AG04449 (cell line): ENCODE results near the gene C3orf52.

Experiments
- CTCF ChIA-PET: fragments of 350-600 bp; formaldehyde crosslinking; extraction: SDS; loops from one replicate; lab custom pipeline; 2021; ENCODE audit warnings: antibody characterized with exemption; lab: Yijun Ruan, JAX
- POLR2A ChIA-PET: fragments of 400-600, 350-600 bp; formaldehyde crosslinking; extraction: SDS; loops from one replicate; lab custom pipeline; 2020; ENCODE audit warnings: antibody characterized with exemption, inconsistent platforms; lab: Yijun Ruan, JAX
- DNase-seq: peaks from one replicate; pipeline ENCODE4 v3.0.0-alpha.2; 2010; ENCODE audit warnings: low read depth, low spot score
- H3K4me3 ChIP-seq: 2 replicates; pipeline ENCODE4 v1.5.1; 2011; ENCODE audit warnings: low read depth, mild to moderate bottlenecking, control low read depth, low read length
- CTCF ChIP-seq: IDR thresholded peaks from one replicate; pipeline ENCODE4 v1.5.1; 2011; ENCODE audit warnings: mild to moderate bottlenecking, moderate library complexity, low read length, control low read depth, inconsistent platforms; ENCODE audit not compliant: insufficient read depth; ENCODE audit errors: missing control alignments

C3orf52 gene

GRCh38 chr3:112140584-112140983 is 54.4 kb downstream of the C3orf52 start:
- ChIA-PET POLR2A (no interaction called here), CTCF (no interaction called here)
- TF ChIP-seq CTCF = no peak
- no peak overlapping the region for H3K4me3 ChIP-seq
- DNase-seq = no peak

GRCh38 chr3:112141293-112141692 is 55.1 kb downstream of the C3orf52 start:
- POLR2A ChIA-PET = no interaction called here
- H3K4me3 ChIP-seq = no peak overlapping the region
- CTCF ChIA-PET = no interaction called here
- DNase-seq = no peak
- no peak for TF ChIP-seq CTCF

- ChIA-PET CTCF (no interaction called here), POLR2A (no interaction called here)
- DNase-seq = no peak
- TF ChIP-seq CTCF = no peak
- no peak overlapping the region for H3K4me3 ChIP-seq
Measured at GRCh38 chr3:112143251-112143650, 57.1 kb downstream of the C3orf52 start.

- POLR2A ChIA-PET = no interaction called here
- H3K4me3 ChIP-seq = no peak overlapping the region
- no peak for DNase-seq
- CTCF ChIA-PET = no interaction called here
- no peak for TF ChIP-seq CTCF
Measured at GRCh38 chr3:112143689-112144088, 57.5 kb downstream of the C3orf52 start.

GRCh38 chr3:112149136-112149535 is 62.9 kb downstream of the C3orf52 start:
- no peak for TF ChIP-seq CTCF
- ChIA-PET POLR2A (no interaction called here), CTCF (interaction anchor here (1.4 kb wide), 1 partner anchor 10 kb away, joined by 7 read pairs; no protein-coding TSS in a partner anchor)
- no peak overlapping the region for H3K4me3 ChIP-seq
- DNase-seq = no peak

GRCh38 chr3:112167758-112168157 is 81.6 kb downstream of the C3orf52 start:
- CTCF ChIA-PET = no interaction called here
- TF ChIP-seq CTCF = no peak
- no peak for DNase-seq
- no peak overlapping the region for H3K4me3 ChIP-seq
- POLR2A ChIA-PET = no interaction called here
